NCI-H2227 treated with DMSO at 0.1 percent for 48 hours (cell line): ENCODE results near the gene NEDD4.
"Not testable (repeated sequence)": the region's sequence is repeated elsewhere in the genome, so short reads cannot be mapped to it uniquely, and the experiment has no call there.

ENCODE experiments used
- DNase-seq: peaks from one replicate; lab custom pipeline; 2025; lab: John Stamatoyannopoulos, UW

The NEDD4 gene

DNA sequence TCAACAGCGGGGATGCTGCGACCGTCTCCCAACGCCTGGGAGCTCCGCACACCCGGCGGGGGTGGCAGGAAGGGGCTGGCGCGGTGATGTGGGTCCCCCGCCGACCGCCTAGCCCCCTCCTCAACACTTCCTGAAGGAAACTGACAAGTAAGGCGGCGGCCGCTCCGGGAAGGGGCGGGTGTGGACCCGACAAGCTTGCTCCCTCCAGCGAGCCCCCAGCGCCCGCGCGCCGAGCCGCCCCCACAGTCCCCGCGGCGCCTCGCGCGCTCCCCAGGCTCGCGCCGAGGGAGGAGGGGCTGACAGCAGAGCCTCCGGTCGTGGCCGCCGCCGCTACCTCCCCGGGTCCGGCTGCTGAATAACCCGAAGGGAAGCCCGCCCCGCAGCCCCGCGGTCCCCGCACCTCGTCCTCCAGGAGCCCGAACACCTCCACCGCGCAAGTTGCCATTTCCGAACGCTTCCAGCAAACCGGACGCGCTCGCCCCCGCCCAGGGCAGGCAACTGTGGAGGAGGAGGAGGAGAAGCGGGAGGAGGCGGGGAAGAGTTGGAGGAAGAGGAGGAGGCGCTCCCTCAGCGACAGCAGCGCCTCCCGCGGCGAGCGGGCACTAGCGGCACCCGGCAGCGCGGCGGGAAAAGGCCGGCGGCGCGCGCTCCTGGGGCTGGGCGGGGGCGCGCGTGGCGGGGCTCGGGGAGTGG, at the start of gene NEDD4:
TSS of gene NEDD4 (minus strand) at position 502 of the 693 bp plus-strand sequence. CDS start at position 445, 57 bp downstream.
- DNase-seq = peak; percentile 44

DNA sequence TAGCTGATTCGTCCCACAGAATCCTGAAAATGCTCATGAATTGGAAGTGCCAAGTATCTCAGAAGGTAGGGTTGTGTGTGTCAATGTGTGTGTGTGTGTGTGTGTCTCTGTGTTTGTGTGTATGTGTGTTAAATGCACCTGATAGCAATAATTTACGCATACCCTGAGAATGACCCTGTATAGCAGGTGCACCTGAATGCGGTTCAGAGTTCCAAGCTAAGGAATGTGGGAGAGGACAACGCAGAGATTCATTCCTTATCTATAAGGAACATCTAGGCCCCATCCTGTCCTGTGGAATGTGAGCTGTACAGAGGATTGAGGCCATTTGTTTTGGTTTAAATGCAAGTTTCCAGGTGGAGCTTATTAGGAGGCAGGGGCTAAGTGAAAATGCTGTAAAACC, 49.1 kb upstream of the NEDD4 start:
- DNase-seq = no peak

DNA sequence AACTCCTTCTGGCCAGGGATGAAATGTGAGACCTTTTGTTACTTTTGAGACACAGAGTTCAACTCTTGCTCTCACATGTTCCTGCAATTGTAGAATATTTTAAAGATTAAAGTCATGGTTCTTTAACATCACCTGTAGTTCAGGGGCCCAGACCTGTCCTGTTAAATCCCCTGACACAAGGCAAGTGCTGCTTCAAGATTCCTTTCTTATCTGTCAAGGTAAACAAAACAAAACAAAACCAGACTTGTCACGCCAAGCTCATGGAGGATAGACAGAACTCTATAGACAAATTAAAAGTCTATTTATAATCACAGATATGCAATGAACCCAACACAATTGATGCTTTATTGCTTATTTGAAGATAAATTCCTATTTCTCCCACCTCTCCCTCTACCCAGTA, 48.6 kb upstream of the NEDD4 start:
- no peak for DNase-seq

- no peak for DNase-seq
Observed at GRCh38 chr15:56040081-56041035, 46.9 kb upstream of the NEDD4 start.

- DNase-seq = no peak
Observed at GRCh38 chr15:56038707-56039106, 45.3 kb upstream of the NEDD4 start.

GRCh38 chr15:56038015-56038414, 44.6 kb upstream of the NEDD4 start:
- DNase-seq = no peak

DNA sequence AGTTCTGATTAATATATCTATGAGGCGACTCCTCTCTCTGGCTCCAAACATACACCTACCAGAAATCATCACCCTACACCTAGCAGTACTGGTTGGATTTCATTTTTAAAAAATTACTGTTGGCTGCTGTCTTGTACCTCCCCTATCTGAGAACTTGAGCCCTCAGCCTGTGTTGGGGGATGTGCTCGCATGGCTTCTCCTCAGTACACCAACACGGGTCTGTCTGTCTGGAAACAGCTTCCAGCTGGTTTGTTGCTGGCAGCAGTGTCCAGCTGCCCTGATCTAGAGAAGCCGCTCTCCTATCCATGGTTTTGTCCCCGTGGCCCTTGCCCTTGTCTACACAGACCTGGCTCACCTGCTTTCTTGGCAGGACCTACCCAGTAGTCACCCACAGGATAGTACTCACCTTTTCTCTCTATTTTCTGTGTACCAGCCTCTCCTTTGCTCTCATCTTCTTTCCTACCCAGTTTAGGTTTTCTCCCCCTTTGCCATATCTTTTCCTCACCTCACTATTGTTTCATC, 43.2 kb upstream of the NEDD4 start:
- DNase-seq = no peak

- no peak for DNase-seq
Observed at GRCh38 chr15:56035166-56035565, 41.8 kb upstream of the NEDD4 start.

GRCh38 chr15:56034514-56034913, 41.1 kb upstream of the NEDD4 start:
- no peak for DNase-seq

DNA sequence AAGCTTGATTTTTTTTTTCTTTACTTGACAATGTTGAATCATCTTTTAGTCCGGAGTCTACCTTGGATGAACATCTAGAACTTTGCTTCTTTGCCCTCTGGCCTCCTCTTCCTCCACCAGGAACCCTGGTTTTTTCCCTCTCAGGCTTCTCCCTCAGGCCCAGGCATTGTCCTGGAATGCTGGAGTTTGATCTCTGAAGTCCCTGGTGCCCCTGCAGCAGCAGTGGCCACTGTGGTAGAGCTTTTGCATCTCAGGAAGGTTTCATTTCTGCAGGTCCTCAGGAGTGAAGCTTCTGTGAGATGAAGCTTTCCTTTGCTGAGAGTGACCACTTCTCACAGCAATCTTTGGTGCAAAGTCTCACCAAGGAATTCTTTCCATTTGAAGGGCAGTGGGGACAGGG, 39.0 kb upstream of the NEDD4 start:
- no peak for DNase-seq

DNA sequence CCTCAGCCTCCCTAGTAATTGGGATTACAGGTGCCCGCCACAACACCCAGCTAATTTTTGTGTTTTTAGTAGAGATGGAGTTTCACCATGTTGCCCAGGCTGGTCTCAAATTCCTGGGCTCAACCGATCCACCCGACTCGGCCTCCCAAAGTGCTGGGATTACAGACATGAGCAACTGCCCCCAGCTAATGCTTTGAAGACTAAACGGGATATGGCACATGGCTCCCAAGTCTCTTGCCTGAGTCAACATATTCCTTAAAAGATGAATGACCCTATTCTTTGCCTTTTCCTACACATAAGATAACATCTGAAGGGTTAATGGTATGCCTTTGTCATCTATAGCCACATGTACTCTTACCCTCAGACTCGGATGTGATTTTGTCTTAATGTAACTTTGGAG, 38.4 kb upstream of the NEDD4 start:
- DNase-seq = no peak

GRCh38 chr15:56031402-56031801, 38.0 kb upstream of the NEDD4 start:
- no peak for DNase-seq

DNA sequence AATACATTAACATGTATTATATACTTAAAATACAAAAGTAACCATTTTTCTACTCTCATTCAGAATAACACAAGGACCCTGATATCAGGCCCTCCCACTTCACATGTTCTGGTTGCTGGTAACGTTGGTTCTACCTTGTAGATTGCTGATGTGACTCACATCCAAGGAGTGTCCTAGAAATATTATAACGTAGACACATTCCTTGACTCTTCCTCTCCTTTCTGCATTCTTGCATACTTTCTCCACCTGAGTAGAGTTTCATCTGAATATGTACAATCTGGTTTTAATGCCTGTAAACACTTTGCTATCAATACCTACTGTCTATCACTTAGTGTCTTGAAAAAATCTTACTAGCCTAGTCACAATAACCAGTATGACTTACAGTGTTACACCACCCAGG, 35.0 kb upstream of the NEDD4 start:
- no peak for DNase-seq

- DNase-seq = not testable (repeated sequence)
Observed at GRCh38 chr15:56023160-56023559, 29.7 kb upstream of the NEDD4 start.

DNA sequence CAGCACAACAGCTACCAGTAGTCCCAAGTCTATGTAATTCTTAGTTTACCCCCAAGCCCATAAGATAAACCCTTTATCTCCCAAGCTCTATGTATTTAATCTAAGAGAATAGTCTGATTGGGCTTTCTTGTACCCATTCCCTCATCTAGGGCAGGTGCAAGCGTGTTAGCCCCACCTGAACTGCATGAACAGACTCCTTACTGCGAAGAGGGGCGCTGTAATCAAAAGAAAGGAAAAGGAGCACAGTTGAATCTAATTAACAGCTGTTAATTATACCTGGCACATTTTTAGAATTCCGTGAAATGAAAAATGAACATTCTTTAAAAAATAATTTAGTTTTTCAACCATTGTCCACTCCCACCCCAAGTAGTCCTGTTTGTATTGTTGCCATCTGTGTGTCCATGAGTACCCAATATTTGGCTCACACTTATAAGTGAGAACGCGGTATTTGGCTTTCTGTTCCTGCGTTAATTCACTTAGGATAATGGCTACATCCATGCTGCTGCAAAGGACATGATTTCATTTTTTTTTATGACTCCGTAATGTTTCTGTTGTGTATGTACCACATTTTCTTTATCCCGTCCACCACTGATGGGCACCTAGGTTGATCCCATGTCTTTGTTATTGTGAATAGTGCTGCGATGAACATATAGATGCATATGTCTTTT, 26.5 kb upstream of the NEDD4 start:
- DNase-seq = no peak

GRCh38 chr15:56019060-56019793, 25.8 kb upstream of the NEDD4 start:
- peak; percentile 20 for DNase-seq

DNA sequence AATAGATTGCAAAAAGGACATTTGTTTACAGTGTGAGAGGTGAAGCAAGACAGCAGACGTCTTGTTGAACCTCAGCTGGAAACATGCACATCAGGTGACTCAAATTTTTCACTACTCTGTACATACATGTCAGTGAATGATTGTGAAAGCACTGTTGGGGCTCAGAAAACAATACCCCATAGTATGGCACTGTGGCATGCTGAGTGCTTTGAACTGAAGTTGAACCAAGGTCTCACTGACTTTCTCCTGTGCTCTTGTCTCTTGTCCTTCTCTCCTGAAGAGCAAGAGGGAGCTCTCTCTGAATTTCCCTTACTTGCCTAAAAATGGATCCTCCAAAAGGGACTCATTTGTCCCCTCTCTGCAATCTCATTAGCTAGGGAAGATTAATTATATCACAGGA, 24.5 kb upstream of the NEDD4 start:
- no peak for DNase-seq

DNA sequence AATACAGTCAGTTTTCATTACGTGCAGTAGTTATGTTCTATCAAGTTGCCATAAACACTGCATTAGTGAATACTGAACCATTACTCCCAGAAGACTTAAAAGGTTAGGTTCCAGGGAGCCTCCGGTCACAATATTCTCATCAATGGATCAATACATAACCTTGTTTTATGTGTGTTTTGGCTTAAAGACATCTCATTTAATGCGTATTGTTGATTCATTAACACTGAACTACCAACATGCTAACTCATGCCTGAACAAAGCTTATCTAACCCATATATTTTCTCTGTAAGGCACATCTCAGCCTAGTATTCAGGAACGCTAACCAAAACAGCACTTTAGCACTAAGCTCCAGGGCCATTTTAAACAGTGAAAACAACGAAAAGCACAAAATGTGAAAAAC, 24.1 kb upstream of the NEDD4 start:
- DNase-seq = no peak

DNA sequence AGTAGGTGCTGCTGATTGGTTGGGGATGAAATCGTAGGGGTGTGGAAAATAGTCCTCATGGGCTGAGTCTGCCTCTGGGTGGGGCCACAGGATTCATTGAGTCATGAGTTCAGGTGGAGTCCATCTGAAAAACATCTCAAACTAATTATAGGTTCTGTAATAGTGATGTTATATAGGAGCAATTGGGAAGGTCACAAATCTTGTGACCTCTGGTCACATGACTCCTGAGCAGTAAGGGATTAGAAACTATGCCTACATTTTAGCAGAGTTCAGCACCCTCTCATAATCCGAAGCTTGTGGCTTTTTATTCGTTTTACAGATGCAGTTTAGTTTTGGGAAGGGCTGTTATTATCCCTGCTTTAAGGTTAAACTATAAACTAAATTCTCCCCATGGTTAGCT, 22.9 kb upstream of the NEDD4 start:
- DNase-seq = no peak

GRCh38 chr15:56014677-56015076, 21.3 kb upstream of the NEDD4 start:
- DNase-seq = no peak

GRCh38 chr15:56007053-56007452, 13.6 kb upstream of the NEDD4 start:
- peak; percentile 49 for DNase-seq

GRCh38 chr15:56006371-56006770, 13.0 kb upstream of the NEDD4 start:
- not testable (repeated sequence) for DNase-seq
